Daoy (cell line): ENCODE results near the gene TMEM170A. TPM values are rescaled to one million over a fixed set of nuclear protein-coding genes. Genes with fewer than 3 reads are reported as not detected.
A peak's percentile ranks its signal among the peaks of the same experiment; 100 is the strongest.
"Not testable (repeated sequence)": the region's sequence is repeated elsewhere in the genome, so short reads cannot be mapped to it uniquely, and the experiment has no call there.

Experiments used
- DNase-seq: peaks from one replicate; pipeline ENCODE4 v3.0.0-alpha.2; 2015; ENCODE audit warnings: low read depth
- total RNA-seq: library from RNA; depleted of rRNA; stranded (reverse); fragments of >200 nt; shearing (Covaris generic); gene quantifications from 2 replicates; pipeline ENCODE4 v1.2.3, GENCODE V29; 2014

TMEM170A gene
- total RNA-seq, 1 experiment from 2014 or later, result 29.1 TPM

DNA sequence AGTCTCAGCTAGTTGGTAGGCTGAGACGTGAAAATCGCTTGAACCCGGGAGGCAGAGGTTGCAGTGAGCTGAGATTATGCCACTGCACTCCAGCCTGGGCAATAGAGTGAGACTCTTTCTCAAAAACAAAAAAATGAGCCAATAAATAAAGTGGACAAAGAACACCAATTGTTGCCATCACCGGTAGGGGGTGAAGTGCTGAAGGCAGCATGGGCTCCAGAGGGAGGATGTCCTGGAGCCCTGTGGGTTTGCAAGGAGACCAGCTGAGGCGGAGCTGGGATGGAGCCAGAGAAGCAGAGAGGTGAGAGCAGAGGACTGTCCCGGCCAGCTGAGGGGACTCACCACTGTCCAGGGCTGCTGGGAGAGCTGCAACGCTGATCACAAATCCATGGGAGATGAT, 17.0 kb upstream of the TMEM170A start:
- no peak for DNase-seq

- no peak for DNase-seq
These were observed 15.0 kb upstream of the TMEM170A start for GRCh38 chr16:75479421-75479990.

DNA sequence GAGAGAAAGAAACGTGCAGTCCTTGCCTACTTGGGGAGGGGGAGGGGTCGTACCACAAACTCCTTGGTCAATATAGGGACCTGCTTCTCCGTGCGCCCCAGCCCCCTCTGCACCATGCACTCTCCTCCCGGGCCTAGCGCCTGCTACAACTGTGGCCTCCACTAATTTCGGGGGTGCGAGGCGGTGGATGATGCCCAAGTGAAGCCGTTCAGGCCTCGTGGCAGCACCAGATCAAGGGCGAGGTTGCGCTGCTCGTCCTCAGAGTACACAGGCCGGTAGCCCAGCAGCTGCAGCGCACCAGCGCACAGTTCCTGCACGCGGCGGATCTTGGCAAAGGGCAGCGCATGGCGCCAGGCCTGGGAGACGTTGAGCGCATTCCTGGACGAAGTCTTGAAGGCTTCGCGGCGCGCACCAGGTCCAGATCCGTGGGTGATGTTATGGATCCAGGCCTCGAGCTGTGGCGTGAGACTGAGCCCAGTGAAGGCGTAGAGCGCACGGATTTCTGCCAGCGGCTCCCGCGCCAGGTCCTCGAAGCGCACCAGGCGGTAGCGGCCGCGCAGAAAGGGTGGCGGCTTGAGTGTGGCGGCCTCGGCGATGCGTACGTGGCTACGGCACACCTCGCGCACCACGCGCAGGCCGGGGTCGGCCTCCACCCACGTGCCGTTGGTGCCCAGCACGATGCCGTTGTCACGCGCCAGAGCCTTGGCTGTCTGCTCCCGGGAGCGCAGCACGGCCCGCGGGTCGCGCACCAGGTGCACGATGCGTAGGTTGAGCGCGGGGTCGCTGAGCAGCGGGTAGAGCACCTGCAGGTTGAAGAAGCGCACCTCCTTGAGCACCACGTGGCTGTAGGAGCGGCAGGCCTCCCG, 14.2 kb upstream of the TMEM170A start:
- no peak for DNase-seq

DNA sequence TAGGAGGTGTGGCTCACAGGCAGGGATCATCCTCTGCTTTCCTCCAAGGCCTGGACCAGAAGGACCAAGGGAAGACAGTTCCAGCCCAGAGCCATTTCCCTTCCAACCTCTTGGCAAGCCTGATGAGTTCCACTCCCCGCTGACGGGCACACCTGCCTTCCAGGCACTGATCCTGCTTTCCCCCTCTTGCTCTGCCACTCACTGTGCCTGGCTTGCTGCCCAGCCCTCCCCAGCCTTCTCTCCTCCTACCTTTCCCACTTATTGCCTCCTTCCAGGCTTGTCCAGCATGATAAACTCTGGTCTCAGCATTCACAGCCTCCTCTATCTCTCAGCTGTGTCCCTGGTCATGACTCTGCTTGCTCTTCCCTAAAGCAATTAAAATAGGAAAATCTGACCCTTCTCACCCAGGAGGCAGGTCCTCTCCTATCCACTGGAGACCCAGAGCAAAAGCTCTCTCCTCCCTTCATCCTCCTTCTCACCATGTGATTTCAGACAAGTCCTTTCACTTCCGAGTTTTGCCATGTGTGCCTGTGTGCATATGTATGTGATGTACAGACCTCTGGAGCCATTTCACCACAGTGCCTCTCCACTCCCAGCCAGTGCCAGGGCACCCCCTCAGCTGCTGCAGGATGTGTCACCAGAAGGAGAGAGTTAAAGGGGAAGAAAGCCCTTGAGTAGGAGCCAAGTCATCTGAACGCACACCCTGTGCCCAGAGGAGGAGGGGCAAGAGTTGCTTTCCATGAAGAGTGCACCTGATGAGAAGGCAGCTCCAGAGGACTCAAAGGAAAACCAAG, 13.4 kb upstream of the TMEM170A start:
- DNase-seq, result no peak

DNA sequence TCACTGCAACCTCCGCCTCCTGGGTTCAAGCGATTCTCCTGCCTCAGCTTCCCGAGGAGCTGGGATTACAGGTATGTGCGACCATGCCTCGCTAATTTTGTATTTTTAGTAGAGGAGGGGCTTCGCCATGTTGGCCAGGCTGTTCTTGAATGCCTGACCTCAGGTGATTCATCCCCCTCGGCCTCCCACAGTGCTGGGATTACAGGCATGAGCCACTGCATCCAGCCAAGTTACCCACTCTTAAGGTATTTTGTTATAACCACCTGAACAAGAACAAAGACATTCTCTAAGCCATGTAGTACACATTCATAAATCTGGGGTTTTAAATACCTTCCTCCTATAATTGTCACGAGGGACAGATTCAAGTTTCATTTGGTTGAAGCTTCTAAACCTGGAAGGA, 12.3 kb upstream of the TMEM170A start:
- DNase-seq, result peak; percentile 35

GRCh38 chr16:75475420-75475847, 10.9 kb upstream of the TMEM170A start:
- no peak for DNase-seq

DNA sequence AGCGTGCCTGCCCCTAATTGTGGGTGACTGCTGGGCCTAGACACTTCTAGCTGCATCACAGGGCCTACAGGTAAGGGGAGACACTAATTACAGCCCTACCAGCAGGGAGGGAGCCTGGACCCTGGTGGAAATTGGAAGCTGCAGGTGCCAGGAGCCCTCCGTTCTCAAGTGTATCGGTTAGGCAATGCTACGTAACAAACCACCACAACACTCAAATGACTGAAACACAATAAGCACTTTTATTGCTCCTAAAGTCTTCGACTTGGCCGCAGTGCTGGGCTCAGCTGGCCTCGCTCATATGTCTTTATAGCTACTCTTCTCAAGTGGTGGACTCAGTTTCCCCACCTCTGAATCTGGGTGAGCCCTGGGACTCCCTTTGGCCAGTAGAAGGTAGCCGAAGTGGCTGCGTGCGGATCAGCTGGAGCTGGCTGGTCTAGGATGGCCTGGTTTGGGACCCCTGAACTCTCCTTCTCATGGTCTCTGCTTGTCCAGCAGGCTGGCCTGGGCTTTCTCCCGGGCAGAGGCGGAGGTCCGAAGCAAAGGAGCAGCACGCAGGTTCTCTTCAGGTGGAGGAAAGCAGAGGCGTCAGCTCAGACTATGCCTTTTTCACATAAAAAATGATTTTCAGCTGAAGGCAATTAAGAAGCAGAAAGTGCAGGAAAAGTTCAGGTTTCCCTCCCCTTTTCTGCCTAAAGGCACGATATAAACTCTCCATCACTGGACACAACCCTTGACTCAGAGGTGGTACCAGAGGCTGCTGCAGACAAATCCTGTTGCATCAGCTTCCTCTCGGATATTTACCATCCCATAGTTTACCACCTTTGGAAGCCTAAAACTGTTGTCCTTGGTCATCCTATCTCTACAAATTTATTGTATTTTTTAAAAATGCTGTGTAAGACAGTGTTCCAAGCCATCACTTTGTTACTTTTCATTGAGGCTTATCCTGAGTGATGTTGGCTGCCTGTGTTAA, 8.7 kb upstream of the TMEM170A start:
- no peak for DNase-seq

DNA sequence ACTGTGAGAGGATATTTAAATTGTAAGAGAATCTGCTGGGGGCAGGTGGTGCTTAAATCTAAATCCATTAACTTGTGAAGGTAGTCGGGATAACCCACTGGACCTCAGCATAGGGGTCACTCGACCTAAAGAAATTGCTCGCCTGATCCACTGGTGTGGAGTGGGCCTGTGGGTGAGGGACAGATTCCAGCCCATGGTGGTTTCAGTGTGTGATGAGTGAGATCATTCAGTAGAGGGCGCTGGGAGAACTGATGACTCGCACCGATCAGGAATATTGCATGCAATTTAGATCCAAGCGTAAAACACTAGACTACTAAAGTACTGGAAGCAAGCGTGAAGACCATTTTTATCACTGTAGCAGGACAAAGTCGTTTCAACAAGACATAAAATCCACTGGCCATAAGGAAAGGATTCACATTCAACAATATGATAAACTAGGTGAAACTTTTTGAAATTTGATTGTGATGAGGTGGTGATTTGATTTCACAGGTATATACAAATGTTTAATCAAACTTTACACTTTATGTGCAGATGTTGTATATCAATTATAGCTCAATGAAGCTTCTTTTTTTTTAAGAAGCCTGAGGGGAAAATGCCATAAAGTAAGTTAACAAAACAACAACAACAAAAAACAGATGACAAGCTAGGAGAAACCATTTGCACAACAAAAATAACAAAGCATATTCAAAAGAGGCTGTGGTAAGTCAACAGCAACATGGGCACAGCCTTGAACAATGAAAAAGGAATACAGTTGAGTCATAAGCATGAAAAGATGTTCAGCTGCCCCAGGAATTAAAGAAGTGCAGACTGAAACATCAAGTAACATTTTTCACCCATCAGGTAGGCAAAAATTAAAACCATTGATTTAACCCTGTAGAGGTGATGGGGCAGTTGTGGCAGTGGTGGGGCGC, 7.5 kb upstream of the TMEM170A start:
- peak; percentile 38 for DNase-seq

GRCh38 chr16:75466760-75467159, 2.3 kb upstream of the TMEM170A start:
- DNase-seq, result no peak

DNA sequence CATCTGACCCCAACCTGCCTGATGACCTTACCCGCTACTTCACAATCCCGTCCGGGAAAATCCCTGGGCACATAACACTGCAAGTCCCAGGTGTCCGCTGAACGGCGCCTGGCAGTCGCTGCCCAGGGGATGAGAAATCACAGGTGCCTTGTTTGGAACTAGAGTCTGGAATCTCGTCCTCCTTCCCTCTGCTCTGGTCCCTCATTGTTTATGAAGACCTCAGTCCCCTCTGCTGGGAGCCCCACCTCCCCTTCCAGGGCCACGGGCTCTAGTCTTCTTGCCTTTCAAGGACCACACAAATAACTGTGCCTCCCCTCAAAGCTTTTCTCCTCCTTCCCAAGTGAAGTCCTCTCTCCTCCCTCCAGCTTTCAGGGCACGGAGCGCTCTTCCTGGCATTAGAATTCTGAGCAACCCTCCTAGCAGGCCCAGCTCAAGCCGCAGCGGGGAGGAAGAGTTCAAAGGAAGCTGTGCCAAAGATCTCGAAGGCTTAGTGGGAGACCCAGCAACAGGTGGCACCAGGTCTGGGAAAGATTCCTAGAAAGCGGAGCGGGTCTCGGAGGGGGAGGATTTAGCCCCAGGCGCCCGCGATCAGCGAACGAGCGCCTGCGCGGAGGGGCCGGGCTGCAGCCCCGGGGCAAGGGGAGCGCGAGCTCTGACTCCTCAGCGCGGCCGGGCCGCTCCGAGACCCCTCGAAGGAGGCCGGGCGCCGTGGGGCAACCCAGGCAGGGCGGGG, 934 bp downstream of the TMEM170A start:
- DNase-seq, result peak; percentile 29

DNA sequence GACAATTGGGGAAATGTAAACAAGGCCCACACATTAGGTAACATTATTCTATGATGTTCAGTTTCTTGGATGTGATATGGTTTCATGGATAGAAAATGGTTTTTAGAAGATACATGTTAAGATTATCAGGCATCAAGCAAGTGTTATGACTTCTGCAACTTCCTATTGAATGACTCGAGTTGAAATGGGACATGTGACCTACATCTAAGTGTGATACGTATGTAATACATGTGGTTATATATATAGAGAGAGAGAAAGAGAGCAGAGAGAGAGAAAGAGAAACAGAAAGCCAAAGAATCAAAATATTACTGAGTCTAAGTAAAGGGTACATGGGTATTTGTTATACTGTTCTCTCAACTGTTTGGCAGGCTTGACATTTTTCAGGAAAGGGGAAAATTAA, 1.7 kb downstream of the TMEM170A start:
- DNase-seq, result no peak

GRCh38 chr16:75461575-75461974, 2.9 kb downstream of the TMEM170A start:
- DNase-seq, result no peak

GRCh38 chr16:75460446-75460845, 4.0 kb downstream of the TMEM170A start:
- DNase-seq, result no peak

GRCh38 chr16:75459691-75460090, 4.8 kb downstream of the TMEM170A start:
- no peak for DNase-seq

DNA sequence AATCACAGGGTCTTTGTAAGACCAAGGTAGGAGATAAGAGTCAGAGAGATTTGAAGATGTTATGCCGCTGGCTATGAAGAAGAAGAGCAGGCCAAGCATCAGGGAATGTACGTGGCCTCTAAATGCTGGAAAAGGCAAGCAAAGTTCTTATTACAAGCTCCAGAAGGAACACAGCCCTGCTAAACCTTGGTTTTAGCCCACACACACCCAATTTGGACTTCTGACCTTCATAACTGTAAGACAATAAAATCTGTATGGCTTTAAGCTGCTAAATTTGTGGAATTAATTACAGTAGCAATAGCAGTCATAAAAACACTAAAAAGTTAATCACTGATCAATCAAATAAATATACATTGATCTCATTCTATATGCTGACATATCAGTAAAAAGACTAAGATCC, 6.0 kb downstream of the TMEM170A start:
- no peak for DNase-seq

DNA sequence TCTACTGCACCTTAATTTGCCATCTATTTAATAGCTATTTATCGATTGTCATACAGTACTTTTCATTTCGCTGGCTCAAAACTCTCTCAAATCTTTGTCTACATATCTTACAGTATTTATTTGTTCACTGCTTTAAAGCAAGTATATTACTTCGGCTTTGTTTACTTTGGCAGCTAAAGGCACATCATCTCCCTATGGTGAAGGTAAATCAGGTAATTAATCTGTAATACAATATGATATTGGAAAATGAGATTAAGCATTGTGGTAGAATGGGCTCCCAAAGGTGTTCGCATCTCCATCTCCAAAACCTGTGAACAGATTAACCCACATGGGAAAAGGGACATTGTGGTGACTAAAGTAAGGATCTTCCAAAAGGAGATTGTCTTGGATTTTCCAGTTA, 6.5 kb downstream of the TMEM170A start:
- DNase-seq, result no peak

GRCh38 chr16:75457485-75458021, 6.9 kb downstream of the TMEM170A start:
- DNase-seq, result no peak

DNA sequence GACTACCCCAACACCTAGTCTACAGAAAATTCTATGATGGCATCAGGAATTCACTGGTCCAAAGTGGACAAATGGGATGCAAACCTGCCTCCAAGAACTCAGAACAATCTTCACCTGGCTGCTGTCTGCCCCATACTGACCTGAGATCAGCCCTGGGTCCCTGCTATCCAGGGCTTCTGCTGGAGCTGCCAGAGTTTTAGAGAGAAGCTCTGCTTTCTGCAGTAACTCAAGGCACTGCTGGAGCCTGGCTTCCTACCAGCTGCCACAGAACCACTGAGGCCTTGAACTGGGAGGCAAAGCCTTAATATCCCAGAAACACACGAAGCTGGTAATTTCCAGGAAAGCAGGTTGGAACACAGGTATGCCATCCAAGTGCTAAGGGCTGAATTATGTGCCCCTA, 7.5 kb downstream of the TMEM170A start:
- DNase-seq, result no peak

DNA sequence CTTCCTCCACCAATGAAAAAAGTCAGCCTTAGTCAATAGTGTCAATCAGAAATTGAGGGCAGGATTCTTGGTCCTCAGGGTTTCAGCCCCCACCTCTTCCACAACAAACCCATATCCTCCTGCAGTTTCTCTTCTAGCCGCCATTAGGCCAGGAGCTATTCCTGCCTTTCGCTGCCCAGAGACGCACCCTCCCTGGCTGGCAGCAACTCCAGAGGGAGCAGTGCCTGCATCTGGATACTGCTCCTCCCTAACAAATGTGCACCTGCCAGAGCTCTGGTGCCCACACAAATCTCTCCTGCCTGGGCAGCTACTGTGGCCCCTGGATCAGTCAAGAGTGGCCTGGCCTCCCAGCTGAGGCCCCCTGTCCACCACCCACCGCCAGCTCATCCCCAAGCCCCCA, 8.0 kb downstream of the TMEM170A start:
- DNase-seq, result not testable (repeated sequence)
